ENCODE measurements around the gene ZNF300. TPM values are rescaled to one million over a fixed set of nuclear protein-coding genes. Genes with fewer than 3 reads are reported as not detected.

ZNF300 gene
- total and polyA plus RNA-seq, 2 donors (not counting 3 experiments of a cell fraction or from before 2014, with no cell fraction given), result 4.6 to 9.6 TPM

GRCh38 chr5:150879358-150879757 is 25.4 kb downstream of the ZNF300 start:
- H3K27ac ChIP-seq (ENCODE audit: insufficient read depth, low read depth, low read length), result no peak overlapping the region
- H3K79me2 ChIP-seq (ENCODE audit: control insufficient read depth, insufficient read depth, low read length), result no peaks in the 10 kb centered on the region
- H3K9me3 ChIP-seq (replicated peaks; ENCODE audit: control insufficient read depth, insufficient read depth, low read length), result no peaks in the 10 kb centered on the region
- intact Hi-C loops (cut with micrococcal nuclease), result no loop called here
- H3K4me3 ChIP-seq (replicated peaks in 1 of 3; ENCODE audit: insufficient read depth in 1 of 3, low read depth in 1 of 3, low read length in 3 of 3), result no peak overlapping the region
- H3K9ac ChIP-seq (replicated peaks; ENCODE audit: extremely low read depth, insufficient read depth, low read length), result no peak overlapping the region
- no peaks in the 10 kb centered on the region for H3K4me1 ChIP-seq (ENCODE audit: control insufficient read depth, extremely low read depth, insufficient read depth, low read length)
- H3K27me3 ChIP-seq (ENCODE audit: control insufficient read depth in 2 of 2, insufficient read depth in 2 of 2, low read length in 2 of 2), result no peaks in the 10 kb centered on the region
- no peaks in the 10 kb centered on the region for H3K9me1 ChIP-seq (replicated peaks; ENCODE audit: control insufficient read depth, extremely low read depth, insufficient read depth, low read length)
- dilution Hi-C loops (cut with MboI; ENCODE audit: extremely low pct_ligation_motif_present, low sequenced_read_pairs), result no loop called here
- no peaks in the 10 kb centered on the region for H4K20me1 ChIP-seq (replicated peaks; ENCODE audit: control insufficient read depth, extremely low read depth, insufficient read depth, low read length)
- H2AFZ ChIP-seq (ENCODE audit: low read depth, low read length), result no peak overlapping the region
- no peaks in the 10 kb centered on the region for H3K36me3 ChIP-seq (ENCODE audit: control insufficient read depth in 2 of 2, extremely low read depth in 1 of 2, insufficient read depth in 2 of 2, low read length in 2 of 2)
- CTCF ChIA-PET, result interaction anchor here (1.5 kb wide), 1 partner anchor 78 kb away, joined by 3 read pairs; no protein-coding TSS in a partner anchor
- no TSS peak for BruUV-seq (replicated peaks)
- POLR2A ChIA-PET, result no interaction called here
- FAIRE-seq (no peak), DNase-seq (ENCODE audit: low read depth, low spot score) (no peak)
- no peak for TF ChIP-seq JUN (IDR thresholded peaks at IDR 0.05; ENCODE audit: borderline replicate concordance, insufficient read depth, insufficient read length, low read depth)
- no peak for TF ChIP-seq GATA2 (IDR thresholded peaks at IDR 0.05; ENCODE audit: insufficient read depth, insufficient read length, low read depth, low read length)
- TF ChIP-seq CTCF (IDR thresholded peaks at IDR 0.05; ENCODE audit: extremely low read depth in 1 of 2, insufficient read depth in 1 of 2, low read depth in 1 of 2, low read length in 2 of 2), result no peak
- no peak for TF ChIP-seq MAX (IDR thresholded peaks at IDR 0.05; ENCODE audit: insufficient read depth, insufficient read length)
- no peak for TF ChIP-seq MYC (IDR thresholded peaks at IDR 0.05; ENCODE audit: low read depth, low read length)
- TF ChIP-seq EZH2 (IDR thresholded peaks at IDR 0.05; ENCODE audit: borderline replicate concordance, low read depth, low read length, severe bottlenecking), result no peak
- TF ChIP-seq POLR2AphosphoS5 (IDR thresholded peaks at IDR 0.05; ENCODE audit: insufficient read depth, low read depth, low read length), result no peak
- TF ChIP-seq FOS (IDR thresholded peaks at IDR 0.05; ENCODE audit: borderline replicate concordance, insufficient read depth, low read length), result no peak
- TF ChIP-seq POLR2A (IDR thresholded peaks at IDR 0.05; ENCODE audit: low read depth, low read length), result no peak
- no peak overlapping the region for H3K4me2 ChIP-seq (ENCODE audit: insufficient read depth, low read length)

All from endothelial cell of umbilical vein (primary cell).